Measurements from ENCODE around the gene TTC19.

DNA sequence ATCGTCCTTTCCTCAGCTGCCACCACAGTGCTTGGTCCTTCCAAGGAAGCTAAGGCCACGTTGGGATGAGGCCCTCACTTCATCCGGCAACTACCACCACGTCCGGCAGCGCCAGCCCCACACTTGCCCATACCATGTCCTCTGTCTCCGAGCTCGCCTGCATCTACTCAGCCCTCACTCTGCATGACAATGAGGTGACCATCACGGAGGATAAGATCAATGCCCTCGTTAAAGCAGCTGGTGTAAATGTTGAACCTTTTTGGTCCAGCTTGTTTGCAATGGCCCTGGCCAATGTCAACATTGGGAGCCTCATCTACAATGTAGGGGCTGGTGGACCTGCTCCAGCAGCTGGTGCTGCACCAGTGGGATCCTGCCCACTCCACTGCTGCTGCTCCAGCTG, 44.9 kb downstream of the TTC19 start:
- TF ChIP-seq, protein P1, sequence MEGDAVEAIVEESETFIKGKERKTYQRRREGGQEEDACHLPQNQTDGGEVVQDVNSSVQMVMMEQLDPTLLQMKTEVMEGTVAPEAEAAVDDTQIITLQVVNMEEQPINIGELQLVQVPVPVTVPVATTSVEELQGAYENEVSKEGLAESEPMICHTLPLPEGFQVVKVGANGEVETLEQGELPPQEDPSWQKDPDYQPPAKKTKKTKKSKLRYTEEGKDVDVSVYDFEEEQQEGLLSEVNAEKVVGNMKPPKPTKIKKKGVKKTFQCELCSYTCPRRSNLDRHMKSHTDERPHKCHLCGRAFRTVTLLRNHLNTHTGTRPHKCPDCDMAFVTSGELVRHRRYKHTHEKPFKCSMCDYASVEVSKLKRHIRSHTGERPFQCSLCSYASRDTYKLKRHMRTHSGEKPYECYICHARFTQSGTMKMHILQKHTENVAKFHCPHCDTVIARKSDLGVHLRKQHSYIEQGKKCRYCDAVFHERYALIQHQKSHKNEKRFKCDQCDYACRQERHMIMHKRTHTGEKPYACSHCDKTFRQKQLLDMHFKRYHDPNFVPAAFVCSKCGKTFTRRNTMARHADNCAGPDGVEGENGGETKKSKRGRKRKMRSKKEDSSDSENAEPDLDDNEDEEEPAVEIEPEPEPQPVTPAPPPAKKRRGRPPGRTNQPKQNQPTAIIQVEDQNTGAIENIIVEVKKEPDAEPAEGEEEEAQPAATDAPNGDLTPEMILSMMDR (IDR thresholded peaks at IDR 0.05) = no peak
- TF ChIP-seq POLR2A (IDR thresholded peaks at IDR 0.05) = no peak
